Right lung (tissue), 5 donors: ENCODE results near the gene TENT4A. TPM values are rescaled to one million over a fixed set of nuclear protein-coding genes. Genes with fewer than 3 reads are reported as not detected.
A peak's percentile ranks its signal among the peaks of the same experiment; 100 is the strongest.

ENCODE experiments used
- DNase-seq, 2 donors: peaks; one replicate each; pipeline ENCODE4 v3.0.0-alpha.2; 2013
- polyA plus RNA-seq, 5 donors: library from polyadenylated mRNA; unstranded; fragments of 120-200 nt; gene quantifications; one replicate each; pipeline versions ENCODE4 v1.2.1 to v1.2.3, GENCODE V29; 2013; ENCODE audit warnings: inconsistent platforms in 1 of 5, low replicate concordance in 1 of 5; ENCODE audit not compliant: insufficient read length in 5 of 5, insufficient read depth in 1 of 5

TENT4A gene
- polyA plus RNA-seq, 5 donors, result 27.9 to 35.9 (median 31.6) TPM

- no peak for DNase-seq
Observed at GRCh38 chr5:6731465-6732237, 18.4 kb downstream of the TENT4A start.

DNA sequence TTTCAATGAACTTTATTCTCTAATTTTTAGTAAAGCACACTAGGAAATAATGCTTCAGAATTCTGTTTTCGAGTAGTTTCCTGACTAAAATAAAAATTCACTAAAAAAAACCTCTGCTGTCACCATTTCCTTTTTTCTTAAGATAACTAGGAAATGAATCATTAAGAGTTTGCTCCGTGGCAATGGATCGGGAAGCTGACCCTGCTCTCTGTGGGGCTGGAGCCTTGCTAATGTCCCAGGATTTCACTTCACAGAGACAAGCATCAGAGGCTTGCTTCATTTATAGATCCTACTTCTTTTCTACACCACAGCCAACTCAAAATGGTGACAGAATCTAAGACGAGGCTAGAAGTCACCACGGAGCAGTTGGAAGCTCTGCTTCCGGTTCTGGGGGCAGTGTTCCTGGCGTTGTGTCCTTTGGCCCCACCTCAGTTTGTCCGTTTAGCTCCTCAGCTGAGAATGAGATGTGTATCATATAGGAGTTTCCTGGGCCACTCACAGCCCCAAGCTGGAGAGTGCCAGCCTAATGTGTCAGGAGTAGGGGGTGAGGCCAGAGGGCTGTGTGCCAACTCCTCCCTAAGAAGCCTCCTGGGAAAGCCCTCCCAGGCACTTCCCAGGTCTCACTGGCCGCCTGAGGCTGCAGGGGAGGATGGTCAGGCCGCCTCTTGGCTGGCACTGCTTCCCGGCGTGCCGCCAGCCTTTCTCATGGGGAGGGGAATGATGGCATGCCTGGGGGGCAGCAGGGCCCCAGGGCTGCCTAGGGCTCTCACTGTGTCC lies 19.6 kb downstream of the TENT4A start:
- no peak for DNase-seq

- no peak for DNase-seq
Observed at GRCh38 chr5:6733411-6734242, 20.4 kb downstream of the TENT4A start.

GRCh38 chr5:6734243-6734700 lies 21.0 kb downstream of the TENT4A start:
- DNase-seq, result no peak

DNA sequence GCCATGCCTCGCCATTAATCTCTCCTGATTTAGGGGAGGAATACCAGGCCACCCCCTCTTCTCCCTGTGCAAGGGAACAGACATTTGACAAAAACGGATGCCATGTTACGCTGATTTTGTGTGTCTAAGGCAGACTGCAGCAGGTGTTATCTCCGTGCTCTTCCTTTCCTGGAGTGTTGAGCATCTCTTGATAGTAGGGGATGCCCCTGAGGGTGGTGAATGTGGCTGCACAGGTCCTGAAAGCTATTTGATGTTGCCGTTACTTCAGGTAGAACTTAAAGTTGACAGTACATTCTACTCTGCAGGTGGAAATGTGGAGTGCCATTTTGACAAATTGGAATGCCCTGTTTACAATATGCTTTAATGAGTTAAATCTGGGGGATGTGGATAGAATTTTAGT lies 21.5 kb downstream of the TENT4A start:
- no peak for DNase-seq

- no peak for DNase-seq
Observed at GRCh38 chr5:6736106-6736505, 22.9 kb downstream of the TENT4A start.

GRCh38 chr5:6736524-6737042 lies 23.4 kb downstream of the TENT4A start:
- DNase-seq, result no peak

DNA sequence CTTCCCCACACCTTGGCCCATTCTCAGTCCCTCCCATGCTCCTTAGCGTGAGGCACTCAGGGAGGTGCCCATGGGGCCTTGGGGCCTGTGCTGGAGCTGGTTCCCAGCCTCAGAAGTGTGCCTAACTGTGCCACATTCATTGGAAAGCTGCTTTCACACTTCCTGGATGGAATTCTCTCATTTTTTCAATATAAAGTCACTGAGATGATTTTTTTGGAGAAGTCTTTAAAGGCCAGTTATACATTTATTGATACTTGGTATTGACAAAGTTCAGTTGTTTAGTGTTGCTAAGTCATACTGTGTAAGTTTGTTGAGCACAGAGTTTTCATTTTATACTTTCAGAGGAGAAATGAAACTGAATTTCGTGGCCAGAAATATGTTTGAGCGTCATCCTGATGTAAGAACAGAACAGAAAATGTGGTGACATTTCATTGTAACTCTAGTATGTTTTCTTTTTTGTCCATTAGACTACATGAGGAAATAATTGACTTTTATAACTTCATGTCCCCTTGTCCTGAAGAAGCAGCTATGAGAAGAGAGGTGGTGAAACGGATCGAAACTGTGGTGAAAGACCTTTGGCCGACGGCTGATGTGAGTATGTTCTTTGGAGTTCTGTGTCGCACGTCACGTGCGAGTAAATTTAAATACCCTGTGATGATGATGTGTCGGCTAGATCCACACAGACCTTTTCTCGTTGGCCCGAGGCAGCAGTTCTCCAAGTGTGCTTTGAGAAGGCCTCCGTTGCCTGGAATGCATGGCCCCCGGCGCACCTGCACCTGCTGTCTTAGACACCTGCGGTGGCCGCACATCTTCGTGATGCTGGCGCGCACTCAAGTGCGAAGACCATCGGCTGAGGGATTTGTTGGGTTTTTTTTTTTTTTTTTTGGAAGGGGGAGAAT lies 24.1 kb downstream of the TENT4A start:
- no peak for DNase-seq

DNA sequence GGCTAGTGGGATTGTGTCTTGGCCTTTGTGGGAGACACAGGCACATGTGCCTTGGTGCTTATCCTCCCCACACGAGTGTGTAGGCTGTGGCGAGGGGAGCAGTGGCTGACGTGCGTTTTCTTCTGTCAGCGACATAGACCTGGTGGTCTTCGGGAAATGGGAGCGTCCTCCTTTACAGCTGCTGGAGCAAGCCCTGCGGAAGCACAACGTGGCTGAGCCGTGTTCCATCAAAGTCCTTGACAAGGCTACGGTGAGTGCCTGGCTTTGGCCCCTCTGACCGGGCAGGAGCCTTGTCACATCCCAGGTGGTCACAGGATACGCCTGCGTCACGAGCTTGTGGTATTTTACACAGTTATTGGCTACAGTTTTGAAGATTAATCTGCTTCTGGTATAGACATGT lies 26.4 kb downstream of the TENT4A start:
- DNase-seq, result no peak

DNA sequence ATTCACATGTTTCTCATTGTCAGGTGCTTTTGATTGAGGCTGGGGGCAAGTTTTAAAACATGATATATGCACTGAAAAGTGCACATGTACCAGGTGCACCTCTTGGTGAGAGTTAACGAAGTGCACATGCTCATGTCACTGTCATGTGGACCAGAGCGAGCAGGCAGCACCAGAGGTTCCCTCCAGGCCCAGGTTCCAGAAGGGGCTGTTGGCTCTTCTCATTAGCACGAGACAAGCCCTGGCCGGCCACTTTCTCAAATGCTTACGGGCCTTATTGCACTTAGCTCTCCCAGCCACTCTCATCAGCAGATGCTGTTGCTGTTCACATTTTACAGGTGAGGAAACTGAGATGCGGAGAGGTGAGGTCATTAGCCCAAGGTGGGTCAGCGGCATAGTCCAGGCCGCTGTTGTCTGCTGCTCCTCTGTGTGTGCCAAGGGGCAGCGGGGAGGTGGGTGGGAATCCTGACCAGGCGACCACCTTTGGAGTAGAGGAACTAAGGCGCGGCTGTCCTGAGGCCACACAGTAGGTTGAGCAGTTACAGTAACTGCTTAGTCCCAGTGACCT lies 27.4 kb downstream of the TENT4A start:
- no peak for DNase-seq

DNA sequence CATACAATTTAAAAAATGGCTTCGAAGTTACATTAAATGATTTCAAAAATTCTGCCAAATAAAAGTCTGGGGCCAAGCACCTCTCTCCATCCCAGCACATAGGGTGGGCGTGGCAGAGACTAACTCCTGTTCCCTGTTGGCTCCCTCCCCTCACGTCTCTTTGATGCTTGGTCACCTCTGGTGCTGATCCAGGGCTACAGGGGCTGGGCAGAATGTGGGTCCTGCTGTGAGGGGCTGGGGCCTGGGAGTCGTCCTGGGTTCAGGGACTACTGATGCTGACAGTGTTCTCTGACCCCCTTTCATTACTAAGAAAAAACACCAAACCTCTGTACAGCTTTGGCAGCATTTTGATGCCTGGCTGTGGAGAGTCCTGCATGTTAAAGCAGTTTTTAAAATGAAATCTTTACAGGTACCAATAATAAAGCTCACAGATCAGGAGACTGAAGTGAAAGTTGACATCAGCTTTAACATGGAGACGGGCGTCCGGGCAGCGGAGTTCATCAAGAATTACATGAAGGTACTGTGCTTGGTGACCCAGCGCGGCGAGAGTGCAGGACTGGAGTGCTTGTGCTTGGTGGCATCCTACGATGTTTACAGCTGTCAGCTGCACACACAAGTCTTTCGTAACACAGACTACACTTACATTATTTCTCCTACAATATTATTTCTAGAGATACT lies 29.0 kb downstream of the TENT4A start:
- no peak for DNase-seq

DNA sequence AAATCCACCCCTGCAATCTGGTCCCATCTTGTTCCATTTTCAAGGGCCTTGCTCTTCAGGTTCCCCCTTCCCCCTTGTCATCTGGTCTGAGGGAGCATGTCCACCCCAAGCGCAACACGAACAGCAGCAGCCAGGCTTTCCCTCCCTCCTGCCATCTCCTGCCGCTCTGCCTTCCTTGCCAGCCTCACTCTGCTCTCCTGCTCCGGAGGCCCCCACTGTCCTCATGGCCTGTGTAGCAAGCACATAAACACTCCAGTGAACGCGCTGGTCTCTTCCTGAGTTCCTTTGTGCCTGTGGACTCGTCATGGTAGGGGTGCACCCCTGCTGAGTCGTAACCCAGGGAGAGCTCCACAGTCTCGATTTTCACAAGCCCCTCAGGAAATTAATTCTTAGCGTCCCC lies 29.9 kb downstream of the TENT4A start:
- DNase-seq, result no peak

DNA sequence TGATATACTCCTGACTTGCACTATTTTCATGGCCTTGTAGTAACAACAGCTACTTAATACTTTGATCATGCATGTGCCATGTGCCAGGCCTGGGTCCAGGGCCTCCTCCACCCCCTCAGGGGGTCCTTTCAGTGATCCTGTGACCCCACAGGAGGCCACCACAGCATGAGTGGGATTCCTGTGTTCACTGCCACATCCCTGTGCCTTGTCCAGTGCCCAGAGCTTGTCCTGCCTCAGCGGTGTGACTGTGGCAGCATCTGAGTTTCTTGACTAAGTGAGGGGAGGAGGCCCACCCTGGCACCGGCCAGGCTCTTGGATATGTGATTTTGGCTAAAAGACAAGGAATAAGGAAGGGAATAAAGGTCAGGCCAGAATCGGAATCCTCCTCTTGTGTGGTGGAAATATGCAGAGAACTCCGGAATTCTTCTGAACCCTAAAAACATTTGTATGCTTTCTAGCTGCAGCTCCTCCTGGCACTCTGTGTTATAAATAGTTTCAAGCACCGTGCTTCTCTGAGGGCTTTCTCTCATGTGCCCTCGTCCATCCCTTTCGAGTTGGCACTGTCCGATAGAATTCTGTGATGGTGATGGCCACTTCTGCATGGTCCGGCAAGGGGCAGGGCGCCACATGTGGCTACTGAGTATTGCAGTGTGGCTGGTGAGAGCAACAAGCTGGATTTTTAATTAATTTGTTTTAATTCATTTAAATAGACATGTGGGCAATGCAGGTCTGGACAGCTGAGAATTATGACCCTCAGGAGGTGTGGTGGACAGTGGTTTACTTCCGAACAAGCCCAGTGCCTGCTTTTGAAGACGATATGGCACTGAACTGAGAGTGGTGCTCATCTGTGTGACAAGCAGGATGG lies 31.8 kb downstream of the TENT4A start:
- no peak for DNase-seq

- peak in 1 of 2 donors; percentile 29 for DNase-seq
Observed at GRCh38 chr5:6745706-6746222, 32.5 kb downstream of the TENT4A start.

DNA sequence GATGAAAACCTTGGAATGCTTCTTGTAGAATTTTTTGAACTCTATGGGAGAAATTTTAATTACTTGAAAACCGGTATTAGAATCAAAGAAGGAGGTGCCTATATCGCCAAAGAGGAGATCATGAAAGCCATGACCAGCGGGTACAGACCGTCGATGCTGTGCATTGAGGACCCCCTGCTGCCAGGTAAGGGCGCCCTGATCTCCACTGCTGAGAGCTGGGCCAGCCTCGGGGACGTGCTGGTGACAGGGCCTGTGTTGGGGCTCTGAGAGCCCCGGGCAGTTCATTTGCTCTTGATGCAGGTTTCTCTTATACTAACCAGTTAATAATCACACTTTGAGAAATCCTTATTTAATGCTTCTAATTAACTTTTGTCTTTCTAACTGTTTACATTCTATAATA lies 33.0 kb downstream of the TENT4A start:
- DNase-seq, result no peak

GRCh38 chr5:6747103-6747502 lies 33.9 kb downstream of the TENT4A start:
- no peak for DNase-seq

- DNase-seq, result no peak
Observed at GRCh38 chr5:6748142-6748541, 34.9 kb downstream of the TENT4A start.

GRCh38 chr5:6749026-6749716 lies 35.9 kb downstream of the TENT4A start:
- DNase-seq, result no peak
